ENCODE measurements around the gene MAPK7. TPM values are rescaled to one million over a fixed set of nuclear protein-coding genes. Genes with fewer than 3 reads are reported as not detected.

MAPK7 gene
- total and polyA plus RNA-seq, 9 of the 15 experiments (the other 6 are each of a cell fraction or from before 2014, with no cell fraction given): 0.46 to 7.5 (median 2.5) TPM

DNA sequence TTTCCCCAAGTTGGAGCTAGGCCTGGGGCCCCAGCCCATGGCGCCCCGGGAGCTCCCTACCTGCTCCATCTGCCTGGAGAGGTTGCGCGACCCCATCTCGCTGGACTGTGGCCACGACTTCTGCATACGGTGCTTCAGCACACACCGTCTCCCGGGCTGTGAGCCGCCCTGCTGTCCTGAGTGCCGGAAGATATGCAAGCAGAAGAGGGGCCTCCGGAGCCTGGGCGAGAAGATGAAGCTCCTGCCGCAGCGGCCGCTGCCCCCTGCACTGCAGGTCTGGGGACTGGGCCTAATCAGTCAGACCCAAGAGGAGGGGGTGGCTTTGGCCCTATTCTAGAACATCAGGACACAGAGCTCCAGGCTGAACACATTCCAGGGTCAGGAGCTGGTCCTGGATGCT lies 34.2 kb downstream of the MAPK7 start:
- Histone ChIP-seq H3K9me3 (replicated peaks; ENCODE audit: control insufficient read depth, insufficient read depth, low read depth, low read length) (no peaks in the 10 kb centered on the region), H3K4me3 (no peak overlapping the region), H3K27me3 (ENCODE audit: control insufficient read depth in 2 of 2, insufficient read depth in 2 of 2, low read length in 2 of 2) (peaks cover 4 to 68% of the 10 kb centered on the region in 2 experiments), H4K20me1 (replicated peaks; ENCODE audit: control insufficient read depth, insufficient read depth, low read length) (no peaks in the 10 kb centered on the region), H3K27ac (ENCODE audit: extremely low read depth, low read depth, low read length) (no peak overlapping the region), H3K4me2 (ENCODE audit: insufficient read depth, low read length) (no peak overlapping the region), H3K9ac (ENCODE audit: insufficient read depth in 1 of 2, low read depth in 2 of 2, low read length in 2 of 2) (0 out of 4 replicates have a peak overlapping the region, but pooled peaks of 1 of the 2 experiments have one; percentile 9), H3K79me2 (ENCODE audit: control insufficient read depth, insufficient read depth, low read length) (no peaks in the 10 kb centered on the region), H3K4me1 (replicated peaks in 1 of 2; ENCODE audit: control insufficient read depth in 2 of 2, insufficient read depth in 2 of 2, low read length in 2 of 2) (no peaks in the 10 kb centered on the region), H2AFZ (ENCODE audit: low read depth, low read length) (no peak overlapping the region), H3K36me3 (ENCODE audit: control insufficient read depth, insufficient read depth, low read length) (no peaks in the 10 kb centered on the region), H3K9me1 (ENCODE audit: control insufficient read depth, insufficient read depth, low read length) (no peaks in the 10 kb centered on the region)
- intact Hi-C loops (cut with micrococcal nuclease): no loop called here
- BruUV-seq (replicated peaks): no TSS peak
- FAIRE-seq (no peak), DNase-seq (ENCODE audit: extremely low read depth in 1 of 4, low spot score in 3 of 4) (no peak), ATAC-seq (no peak)
- WGBS (ENCODE audit: insufficient coverage, low coverage, missing lambda C conversion rate): 3% methylated on average over 6 of the region's 16 CpGs
- in situ Hi-C loops (cut with MboI): no loop called here
- ChIA-PET CTCF (ENCODE audit: low intra/inter-chr PET ratio) (no interaction called here), POLR2A (interaction anchor here (0.6 to 0.9 kb wide), 2 partner anchors 35 to 52 kb away, joined by 3 read pairs; partner anchors contain the start of gene MAPK7)
- TF ChIP-seq ZNF668 (CRISPR knock-in tag; IDR thresholded peaks at IDR 0.05) (no peak), HDAC1 (IDR thresholded peaks at IDR 0.05) (no peak), MEIS2 (IDR thresholded peaks at IDR 0.05; ENCODE audit: partially characterized antibody) (no peak), DACH1 (IDR thresholded peaks at IDR 0.05; ENCODE audit: partially characterized antibody) (no peak), ZNF41 (CRISPR knock-in tag; conservative IDR thresholded peaks at IDR 0.05) (no peak), NRF1 (conservative IDR thresholded peaks at IDR 0.05 in 1 of 2, IDR thresholded peaks at IDR 0.05 in 1 of 2) (no peak), RBM15 (IDR thresholded peaks at IDR 0.05; ENCODE audit: insufficient read depth, low read length) (no peak)
- TF ChIP-seq, protein P1, sequence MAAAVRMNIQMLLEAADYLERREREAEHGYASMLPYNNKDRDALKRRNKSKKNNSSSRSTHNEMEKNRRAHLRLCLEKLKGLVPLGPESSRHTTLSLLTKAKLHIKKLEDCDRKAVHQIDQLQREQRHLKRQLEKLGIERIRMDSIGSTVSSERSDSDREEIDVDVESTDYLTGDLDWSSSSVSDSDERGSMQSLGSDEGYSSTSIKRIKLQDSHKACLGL (CRISPR knock-in tag; IDR thresholded peaks at IDR 0.05; ENCODE audit: borderline replicate concordance, poor library complexity, severe bottlenecking): no peak

All from K562 (cell line).